Measurements from ENCODE around the gene STXBP6.

DNA sequence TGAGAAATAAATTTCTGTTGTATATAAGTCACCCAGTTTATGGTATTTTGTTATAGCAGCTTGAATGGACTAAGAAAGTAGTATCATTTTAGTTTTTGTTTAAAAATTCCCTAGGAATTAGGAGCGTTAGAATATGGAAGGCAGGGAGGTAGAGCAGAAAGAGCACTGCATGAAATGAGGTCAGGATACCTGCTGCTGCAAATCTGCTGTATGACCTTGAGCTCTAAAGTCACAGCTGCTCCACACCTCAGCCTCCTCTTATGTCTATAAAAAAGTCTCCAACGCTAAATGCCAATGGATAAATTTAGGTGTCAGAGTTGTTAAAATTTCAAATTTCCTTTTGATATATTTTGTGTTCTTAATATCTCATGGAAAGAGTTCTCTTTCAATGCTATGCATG, 235.0 kb downstream of the STXBP6 start:
- no peak for TF ChIP-seq CTCF (IDR thresholded peaks at IDR 0.05; ENCODE audit: low read depth, low read length)
- no peak for TF ChIP-seq EZH2phosphoT487 (IDR thresholded peaks at IDR 0.05; ENCODE audit: low read depth)
